Bone marrow (tissue), 2 donors: ENCODE measurements around the gene HOXD1.

Experiments
- DNase-seq, 2 donors: peaks; one replicate each; lab custom pipeline; 2025; lab: John Stamatoyannopoulos, UW

HOXD1 gene

DNA sequence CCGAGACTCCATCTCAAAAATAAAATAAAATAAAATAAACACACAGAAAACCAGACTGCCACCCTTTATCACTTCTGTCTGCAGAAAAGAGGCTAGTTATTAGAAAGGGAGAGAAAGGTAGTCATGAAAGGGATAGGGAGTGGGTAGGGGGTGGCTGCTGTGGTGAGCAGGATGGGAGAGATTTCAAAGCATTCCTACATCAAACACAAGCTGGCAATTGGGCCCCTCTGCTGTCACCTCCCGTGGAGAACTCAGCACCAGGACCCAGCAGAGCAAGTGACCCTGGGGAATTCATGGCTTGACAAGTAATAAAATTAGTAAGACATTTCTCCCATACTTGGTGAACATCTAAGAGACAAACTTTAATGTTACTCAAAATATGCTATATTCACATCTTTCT, 3.7 kb upstream of the HOXD1 start:
- no peak for DNase-seq

DNA sequence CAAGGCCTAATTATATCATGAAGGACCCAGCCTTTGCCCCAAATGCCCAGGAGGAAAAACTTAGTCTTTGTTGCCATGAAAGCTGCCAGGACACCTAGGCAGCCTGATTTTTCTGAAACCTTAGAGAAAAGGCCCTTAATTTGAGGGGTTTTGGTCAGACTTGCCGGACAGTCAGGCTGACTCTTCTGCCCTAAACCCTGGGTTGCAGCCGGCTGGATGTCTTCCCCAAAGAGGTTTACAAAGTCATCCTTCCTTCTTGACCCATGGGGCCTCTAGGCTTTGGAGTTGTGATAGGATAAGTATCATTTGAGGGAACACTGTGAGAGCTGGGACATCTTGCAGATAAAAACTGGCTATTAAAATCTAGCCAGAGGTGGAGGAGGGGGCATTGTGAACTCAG, 2.4 kb upstream of the HOXD1 start:
- DNase-seq = no peak

DNA sequence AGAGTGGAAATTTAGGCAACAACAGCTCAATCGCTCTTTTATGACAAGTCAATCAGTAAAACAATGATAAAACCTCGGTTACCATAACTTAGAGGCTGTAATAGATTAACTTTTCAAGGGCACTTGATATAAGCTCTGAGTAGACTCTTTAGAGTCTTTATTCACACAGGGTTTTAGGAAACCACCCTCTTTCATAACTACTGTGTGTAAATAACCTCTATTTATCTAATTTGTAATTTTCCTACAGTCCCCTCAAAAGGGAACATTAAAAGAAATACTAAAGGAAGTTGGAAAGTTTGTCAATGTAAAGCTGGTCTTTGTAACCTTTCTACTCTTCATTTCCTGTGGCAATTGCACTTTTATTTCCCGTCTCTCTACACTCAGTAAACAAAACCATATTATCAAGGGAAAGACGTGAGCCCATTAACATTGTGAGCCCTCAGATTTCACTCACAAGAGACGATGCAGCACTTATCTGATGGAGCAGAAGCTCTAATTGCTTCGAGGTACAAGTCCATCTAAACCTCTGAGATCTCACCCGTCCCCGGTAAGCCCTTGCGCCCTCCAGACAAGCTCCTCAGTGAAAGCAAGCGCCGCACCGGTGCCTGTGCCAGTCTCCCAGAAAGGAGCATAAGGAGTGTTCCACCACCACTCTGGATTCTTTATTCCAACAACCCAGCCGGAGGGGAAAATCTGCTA, 1.1 kb upstream of the HOXD1 start:
- DNase-seq = no peak

DNA sequence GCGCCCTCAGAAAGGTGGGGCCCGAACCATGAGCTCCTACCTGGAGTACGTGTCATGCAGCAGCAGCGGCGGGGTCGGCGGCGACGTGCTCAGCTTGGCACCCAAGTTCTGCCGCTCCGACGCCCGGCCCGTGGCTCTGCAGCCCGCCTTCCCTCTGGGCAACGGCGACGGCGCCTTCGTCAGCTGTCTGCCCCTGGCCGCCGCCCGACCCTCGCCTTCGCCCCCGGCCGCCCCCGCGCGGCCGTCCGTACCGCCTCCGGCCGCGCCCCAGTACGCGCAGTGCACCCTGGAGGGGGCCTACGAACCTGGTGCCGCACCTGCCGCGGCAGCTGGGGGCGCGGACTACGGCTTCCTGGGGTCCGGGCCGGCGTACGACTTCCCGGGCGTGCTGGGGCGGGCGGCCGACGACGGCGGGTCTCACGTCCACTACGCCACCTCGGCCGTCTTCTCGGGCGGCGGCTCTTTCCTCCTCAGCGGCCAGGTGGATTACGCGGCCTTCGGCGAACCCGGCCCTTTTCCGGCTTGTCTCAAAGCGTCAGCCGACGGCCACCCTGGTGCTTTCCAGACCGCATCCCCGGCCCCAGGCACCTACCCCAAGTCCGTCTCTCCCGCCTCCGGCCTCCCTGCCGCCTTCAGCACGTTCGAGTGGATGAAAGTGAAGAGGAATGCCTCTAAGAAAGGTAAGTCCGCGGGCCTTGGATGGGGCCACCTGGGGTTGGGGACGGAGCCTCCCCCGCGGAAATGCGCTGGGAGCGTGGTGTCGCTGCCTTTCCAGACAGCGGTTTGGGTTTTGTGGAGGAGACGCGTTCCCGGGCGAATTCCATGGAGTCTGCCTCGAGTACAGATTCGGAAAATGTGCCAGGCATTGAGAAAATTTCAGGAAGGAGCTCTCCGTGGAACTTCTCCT, 559 bp downstream of the HOXD1 start:
- no peak for DNase-seq

DNA sequence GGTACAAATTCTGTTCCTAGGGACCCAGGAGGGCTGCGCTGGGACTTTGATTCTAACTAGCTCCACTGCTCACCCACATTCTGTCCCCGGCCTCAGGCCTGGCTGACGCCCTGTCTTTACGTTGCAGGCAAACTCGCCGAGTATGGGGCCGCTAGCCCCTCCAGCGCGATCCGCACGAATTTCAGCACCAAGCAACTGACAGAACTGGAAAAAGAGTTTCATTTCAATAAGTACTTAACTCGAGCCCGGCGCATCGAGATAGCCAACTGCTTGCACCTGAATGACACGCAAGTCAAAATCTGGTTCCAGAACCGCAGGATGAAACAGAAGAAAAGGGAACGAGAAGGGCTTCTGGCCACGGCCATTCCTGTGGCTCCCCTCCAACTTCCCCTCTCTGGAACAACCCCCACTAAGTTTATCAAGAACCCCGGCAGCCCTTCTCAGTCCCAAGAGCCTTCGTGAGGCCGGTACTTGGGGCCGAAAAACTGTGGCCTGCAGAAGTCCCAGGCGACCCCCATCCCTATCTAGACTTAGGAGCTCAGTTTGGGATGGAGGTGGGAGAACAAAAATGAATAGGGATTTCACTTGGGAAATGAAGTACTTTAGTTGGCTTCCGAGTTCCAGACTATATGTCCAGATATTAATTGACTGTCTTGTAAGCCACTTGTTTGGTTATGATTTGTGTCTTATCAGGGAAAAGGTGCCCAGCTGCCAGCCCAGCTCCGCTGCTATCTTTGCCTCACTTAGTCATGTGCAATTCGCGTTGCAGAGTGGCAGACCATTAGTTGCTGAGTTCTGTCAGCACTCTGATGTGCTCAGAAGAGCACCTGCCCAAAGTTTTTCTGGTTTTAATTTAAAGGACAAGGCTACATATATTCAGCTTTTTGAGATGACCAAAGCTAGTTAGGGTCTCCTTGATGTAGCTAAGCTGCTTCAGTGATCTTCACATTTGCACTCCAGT, 1.5 kb downstream of the HOXD1 start:
- DNase-seq = no peak

DNA sequence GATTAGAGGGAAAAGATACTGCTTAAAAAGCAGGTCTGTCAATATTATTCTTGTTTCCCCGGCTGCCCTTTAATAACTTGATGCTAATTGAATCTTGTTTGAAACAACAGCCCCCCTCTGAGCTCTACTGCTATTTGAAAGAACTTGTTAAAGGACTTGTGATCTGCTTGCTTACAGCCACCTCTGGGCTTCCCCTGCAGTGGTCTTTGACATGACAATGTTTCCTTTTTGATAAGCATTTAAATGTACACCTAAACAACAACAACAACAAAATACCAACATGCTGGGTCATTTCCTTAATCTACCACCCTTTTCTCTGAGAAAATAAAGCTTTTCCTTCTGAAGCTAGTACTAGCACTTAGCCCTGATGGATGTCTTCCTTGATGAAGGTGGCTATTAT, 3.9 kb downstream of the HOXD1 start:
- DNase-seq = no peak

DNA sequence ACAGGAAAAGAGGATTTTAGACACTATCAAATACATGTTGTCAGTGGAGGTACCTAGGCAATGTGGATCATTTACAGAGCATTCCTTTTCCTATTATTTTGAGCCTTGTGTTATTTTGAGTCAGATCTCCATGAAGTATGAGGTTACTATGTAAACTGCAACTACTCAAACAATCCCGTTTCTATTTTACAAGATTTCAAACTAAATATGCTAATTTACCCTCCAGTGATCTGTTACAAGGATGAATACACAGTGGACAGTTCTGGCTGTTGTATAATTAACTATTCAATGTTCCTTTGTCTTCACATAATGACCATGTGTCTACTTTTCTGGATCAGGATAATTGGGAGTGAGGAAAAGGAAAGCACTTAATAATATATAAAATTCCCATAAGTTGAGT, 4.6 kb downstream of the HOXD1 start:
- no peak for DNase-seq

DNA sequence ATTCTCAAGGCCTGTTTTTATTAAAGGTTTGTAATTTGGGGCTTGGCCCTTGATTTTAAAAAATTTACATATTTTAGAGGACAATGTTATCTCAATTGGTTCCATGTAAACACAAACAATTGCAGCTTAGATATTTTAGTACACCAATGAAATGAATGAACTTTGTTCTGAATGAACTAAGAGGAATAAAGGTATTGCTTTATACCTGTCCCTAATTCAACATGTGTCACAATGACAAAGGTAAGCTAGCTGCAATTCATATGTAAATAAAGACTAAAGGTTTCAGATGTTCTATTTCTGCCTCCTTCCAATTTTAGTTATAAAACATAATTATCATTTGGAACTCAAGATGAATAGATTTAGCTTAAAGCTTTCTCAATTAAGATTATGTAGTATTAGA, 11.4 kb downstream of the HOXD1 start:
- no peak for DNase-seq

DNA sequence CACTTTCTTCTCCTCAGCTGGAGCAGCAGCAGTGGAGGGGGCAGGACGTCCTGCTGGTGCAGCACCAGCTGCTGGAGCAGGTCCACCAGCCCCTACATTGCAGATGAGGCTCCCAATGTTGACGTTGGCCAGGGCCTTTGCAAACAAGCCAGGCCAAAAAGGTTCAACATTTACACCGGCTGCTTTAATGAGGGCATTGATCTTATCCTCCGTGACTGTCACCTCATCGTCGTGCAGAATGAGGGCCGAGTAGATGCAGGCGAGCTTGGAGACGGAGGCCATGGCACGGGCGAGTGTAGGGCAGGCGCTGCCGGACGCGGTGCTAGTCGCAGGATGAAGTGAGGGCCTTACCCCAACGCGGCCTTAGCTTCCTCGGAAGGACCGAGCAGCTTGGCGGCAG, 12.5 kb downstream of the HOXD1 start:
- no peak for DNase-seq

DNA sequence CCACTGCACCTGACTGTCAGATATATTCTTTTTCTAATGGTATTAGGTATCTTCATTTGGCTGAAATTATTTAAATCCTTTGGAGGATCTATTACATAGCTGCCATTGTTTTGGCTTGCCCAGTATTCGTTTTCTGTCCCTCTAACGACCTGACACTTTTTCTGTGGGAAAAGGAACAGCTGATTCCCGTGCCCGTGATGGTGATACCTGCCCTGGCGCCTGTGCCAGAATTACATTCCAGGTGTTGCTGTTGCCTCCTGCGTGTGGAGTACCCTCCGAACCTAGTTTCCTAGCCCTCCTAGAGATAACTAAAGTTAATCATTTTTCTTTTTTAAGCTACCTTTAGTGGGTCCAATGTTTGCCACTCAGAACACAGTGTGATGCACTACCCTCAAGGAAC, 14.0 kb downstream of the HOXD1 start:
- no peak for DNase-seq

DNA sequence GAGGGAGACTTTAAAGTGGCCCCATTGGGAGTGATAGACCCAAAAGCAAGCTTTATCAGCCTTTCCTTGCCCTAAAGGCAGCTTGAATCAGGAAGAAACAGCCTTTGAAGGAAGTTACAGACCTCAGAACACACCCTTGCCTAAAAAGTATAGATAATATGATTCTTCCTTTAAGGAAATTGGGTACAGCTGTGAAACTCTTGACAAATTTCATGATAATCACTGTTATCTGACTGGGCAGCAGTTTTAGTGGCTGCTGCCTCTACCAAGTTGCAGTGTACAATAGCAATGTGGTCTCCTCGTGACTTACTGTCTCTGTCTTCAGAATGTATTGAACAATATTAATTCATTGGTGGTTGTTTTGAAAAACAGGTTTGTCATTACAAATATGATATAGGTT, 16.7 kb downstream of the HOXD1 start:
- no peak for DNase-seq

DNA sequence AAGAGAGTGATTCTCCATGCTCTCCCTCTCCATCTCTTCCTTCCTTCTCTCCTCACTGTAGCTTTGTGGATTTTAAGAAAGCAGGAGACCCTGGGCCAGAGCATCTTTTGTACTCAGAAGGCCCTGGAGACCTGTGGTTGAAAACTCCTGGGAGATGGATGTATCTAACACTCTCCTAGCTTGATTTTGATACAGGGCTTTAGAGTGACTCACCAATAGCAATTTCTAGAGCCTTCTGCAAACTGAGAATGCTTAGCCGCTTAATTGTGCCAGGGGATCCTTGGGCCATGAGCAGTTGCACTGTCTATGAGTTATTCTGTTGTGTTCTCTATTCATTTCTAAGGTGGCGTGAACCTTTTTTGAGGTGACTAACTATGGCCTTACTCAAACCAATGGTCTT, 17.7 kb downstream of the HOXD1 start:
- no peak for DNase-seq

DNA sequence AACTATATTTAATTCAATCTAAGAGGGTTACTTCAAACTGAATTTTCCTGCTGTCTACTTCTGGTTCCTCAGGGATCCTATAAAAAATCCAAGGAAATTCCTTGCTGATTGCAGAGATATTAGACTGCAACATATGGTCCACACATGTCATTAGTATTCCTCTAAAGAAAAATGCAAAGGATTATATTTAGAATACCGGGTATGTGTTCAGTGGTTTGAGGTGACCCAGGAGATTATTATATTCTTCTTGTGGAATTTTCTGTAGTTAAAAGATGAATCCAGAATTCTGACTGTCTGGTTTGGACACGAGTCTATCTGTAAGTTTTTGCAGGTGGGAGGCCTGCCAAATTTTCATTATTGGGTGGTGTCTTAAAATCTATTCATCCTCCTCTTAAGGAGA, 18.2 kb downstream of the HOXD1 start:
- no peak for DNase-seq

DNA sequence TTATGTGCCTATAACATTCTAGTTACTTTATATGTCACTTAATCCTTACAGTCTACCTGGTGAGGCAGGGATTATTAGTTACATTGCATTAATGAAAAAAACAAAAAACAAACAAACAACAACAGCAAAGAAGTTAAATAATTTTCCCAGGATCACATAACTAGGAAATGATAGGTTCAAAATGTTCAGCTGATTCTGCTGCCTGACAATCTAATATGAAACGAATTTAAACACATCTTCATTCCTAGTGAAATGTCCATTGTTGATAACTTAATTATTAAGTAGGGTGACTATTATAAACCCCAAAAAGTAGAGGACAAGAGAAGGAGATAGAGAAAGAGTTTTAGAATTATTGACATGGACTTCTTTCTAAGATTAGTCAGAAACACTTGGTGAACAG, 22.6 kb downstream of the HOXD1 start:
- no peak for DNase-seq

DNA sequence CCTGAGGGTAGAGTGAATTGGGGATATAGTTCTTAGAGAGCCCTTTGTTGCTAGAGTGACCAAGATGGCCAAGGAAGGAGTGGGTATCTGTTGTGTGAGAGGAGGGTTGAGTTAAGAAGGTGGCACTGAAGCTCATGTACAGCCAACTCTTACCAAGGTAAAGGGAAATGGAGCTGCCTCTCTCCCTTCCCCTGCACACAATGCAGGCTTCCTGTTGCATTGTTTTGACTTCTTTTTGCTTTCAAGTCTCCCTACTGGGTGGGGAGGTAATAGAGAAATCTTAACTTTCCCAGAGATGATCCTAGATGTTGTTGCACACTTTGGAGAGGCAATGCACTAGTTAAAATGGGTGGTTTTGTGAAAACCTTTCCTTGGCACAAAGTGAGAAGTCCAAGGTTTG, 23.8 kb downstream of the HOXD1 start:
- no peak for DNase-seq

DNA sequence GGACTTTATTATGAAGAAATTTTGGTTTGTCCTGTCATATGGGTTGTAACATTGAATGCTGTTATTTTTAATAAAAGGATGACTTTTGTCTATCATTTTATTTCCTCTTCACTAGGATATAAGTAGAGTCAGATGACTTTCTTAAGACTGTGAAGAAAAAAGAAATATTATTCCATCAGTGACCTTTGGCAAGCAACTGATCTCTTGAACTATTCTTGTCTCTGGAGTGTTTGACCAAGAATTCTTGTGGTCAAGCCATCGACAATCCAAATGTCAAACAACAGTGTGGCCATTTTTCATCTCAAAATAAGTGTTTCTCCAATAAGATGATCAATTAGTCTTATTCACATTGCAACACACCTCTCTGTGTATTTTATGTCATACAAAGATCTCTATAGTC, 24.9 kb downstream of the HOXD1 start:
- DNase-seq = no peak

DNA sequence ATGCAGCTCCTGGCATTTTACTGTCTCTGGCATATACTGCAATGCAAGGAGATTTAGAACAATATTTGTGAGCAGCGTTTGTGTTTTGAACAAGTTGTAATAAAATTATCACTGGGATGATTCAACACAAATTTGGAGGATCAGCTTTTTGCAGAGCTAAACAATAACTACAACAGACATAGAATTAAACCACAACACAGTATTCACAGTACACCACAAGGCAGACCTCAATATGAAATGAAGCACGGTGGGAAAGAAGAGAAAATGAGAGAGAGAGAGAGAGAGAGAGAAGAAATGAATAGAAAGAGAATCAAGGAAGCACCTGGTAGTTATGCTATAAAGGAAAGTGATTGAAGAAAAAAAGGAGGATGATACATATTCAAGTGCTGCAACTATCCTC, 39.4 kb downstream of the HOXD1 start:
- no peak for DNase-seq

DNA sequence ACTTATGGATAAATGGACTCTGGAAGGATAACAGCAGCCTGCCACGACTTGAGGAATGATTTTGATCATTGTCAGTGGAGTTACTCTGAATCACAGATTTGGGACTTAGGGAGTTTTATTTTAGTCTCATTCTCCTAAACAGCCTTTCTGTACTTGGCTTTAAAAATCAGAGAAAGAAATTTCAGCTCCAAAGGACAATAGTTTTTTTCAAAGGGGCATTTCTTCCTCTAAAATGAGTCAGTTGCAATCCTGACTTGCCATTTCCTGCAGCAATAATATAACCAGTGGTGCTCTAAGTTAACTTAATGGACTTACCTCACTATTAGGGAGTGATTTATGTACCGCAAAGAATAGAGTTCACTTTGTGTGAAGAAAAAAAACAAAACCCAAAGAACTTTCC, 45.7 kb downstream of the HOXD1 start:
- no peak for DNase-seq

DNA sequence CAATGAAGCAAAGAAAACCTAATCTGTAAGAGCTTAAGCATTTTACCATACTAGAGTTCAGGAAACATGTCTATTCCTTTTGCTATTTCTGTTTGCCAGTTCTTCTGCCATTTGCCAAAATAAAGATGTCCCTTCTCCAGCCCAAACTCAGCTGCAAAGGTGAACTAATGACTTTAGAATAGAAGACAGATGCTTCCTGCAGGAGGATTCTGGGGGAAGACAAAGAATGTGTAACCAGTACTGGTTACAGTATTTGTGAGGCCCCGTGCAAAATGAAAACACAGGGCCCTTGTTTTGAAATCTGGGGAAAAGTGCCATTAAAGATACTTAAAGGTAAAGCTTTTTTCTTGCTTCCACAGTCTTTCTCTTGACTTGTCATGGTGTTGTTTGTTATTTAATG, 46.5 kb downstream of the HOXD1 start:
- no peak for DNase-seq

DNA sequence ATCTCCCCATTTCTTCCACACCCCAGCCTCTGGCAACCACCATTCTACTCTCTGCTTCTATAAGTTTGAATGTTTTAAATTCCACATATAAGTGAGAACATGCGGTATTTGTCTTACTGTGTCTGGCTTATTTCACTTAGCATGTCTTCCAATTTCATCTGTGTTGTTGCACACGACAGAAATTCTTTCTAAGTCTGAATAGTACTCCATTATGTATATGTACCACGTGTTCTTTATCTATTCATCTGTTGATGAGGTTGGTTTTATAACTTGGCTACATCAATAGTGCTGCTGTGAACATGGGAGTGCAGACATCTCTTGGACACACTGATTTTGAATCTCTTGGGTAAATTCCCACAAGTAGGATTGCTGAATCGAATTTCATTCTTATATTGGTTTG, 49.0 kb downstream of the HOXD1 start:
- DNase-seq = no peak

DNA sequence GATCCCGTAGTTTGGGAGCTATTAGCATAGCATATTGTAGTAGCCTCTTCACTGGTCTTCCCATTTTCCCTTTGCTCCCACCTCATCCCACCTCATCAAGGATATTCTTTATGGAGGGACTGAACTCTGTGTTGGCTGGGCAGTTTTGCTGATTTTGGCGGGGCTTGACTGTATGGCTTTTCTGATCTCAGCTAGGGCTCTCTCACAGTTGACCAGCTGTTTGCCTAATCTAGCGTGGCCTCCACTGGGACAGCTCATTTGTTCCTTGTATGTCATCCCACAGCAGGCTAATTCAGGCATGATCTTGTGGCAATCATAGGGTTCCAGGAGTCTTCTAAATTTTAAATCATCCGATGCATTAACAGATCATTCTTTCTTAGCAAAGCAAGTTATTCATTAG, 50.6 kb downstream of the HOXD1 start:
- DNase-seq = no peak

DNA sequence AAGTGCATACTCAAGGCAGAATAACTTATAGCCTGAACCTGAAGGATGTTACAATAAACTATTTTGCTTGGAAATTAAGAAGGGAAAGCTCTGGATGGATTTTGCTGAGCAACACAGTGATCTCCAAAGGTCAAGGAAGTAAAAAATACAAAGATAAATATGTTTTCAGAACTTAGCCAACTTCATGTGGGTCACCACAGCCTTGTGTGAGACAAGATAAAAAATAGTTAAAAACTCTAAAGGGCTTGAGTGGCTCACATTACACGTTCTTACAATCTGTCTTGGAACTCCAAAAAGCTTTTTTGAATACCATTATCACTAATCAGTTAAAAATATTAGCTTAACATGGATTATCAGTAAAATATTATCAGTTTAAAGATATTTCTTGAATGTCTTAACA, 51.8 kb downstream of the HOXD1 start:
- no peak for DNase-seq
